Measurements from ENCODE around the gene AUTS2.

AUTS2 gene

GRCh38 chr7:70830060-70830395 is 1231.8 kb downstream of the AUTS2 start:
- DNase-seq = peak; percentile 55

DNA sequence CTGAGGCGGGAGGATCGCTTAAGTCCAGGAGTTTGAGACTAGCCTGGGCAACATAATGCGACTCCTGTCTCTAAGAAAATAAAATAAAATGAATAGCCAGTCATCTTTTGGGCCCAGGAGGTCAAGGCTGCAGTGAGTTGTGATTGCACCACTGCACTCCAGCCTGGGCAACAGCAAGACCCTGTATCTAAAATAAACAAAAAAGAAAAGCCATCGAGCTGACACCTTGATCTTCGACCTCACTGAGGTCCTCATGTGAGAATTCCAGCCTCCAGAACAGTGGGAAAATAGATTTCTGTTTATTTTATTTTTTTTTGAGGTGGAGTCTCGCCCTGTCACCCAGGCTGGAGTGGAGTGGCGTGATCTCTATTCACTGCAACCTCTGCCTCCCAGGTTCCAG is 1232.2 kb downstream of the AUTS2 start:
- no peak for DNase-seq

GRCh38 chr7:70833726-70834125 is 1235.5 kb downstream of the AUTS2 start:
- no peak for DNase-seq

- no peak for DNase-seq
These were observed 1236.1 kb downstream of the AUTS2 start for GRCh38 chr7:70834424-70834823.

GRCh38 chr7:70835658-70836057 is 1237.4 kb downstream of the AUTS2 start:
- no peak for DNase-seq

DNA sequence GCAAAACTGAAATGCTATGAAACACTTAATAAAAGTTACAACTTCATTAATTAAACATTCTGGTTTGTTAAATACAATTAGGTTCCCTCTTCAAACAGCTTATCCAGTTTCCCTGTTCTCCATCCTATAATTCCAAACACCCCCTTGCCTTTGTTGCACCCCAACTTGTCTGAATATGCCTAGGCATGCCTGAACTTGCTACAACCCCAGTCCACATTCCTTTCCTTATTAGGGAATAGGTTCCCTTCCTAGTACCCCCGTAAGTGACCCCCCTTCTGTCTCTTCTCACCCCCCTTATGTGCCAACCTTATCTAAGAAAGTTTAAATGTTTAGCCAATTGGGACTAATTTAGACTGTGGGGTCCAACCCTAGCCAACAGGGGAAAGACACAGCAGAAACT is 1238.0 kb downstream of the AUTS2 start:
- no peak for DNase-seq

DNA sequence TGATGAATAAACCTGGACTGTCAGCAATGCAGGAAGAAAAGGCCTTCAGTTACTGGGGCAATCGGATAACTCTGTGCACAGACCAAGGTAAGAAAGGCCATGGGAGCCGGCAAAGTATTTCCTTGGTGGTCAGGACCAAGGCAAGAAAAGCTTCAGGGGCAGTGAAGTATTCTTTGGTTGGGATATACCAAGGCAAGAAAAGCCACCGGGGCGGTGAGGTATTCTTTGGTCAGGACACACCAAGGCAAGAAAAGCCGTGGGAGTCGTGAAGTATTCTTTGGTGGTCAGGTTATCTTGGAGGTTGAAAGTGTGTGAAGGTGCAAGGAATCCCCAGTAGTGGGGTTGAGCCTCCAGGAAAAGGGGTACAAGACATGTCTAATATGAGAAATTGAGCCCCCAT is 1238.7 kb downstream of the AUTS2 start:
- DNase-seq = no peak

GRCh38 chr7:70837589-70837988 is 1239.3 kb downstream of the AUTS2 start:
- DNase-seq = no peak

DNA sequence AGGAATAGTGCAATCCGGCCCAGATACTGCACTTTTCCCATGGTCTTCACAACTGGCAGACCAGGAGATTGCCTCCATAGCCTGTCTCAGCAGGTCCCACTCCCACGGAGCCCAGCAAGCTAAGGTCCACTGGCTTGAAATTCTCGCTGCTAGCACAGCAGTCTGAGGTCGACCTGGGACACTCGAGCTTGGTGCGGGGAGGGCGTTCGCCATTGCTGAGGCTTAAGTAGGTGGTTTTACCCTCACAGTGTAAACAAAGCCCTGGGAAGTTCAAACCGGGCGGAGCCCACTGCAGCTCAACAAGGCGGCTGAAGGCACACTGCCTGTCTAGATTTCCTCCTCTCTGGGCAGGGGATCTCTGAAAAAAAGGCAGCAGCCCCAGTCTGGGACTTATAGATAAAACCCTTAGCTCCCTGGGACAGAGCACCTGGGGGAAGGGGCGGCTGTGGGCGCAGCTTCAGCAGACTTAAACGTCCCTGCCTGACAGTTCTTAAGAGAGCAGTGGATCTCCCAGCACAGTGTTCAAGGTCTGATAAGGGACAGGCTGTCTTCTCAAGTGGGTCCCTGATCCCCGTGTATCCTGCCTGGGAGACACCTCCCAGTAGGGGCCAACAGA is 1240.1 kb downstream of the AUTS2 start:
- DNase-seq = peak; percentile 6

Data from NCI-H82 (cell line).